Measurements from ENCODE around the gene BSG.
A peak's percentile ranks its signal among the peaks of the same experiment; 100 is the strongest.

BSG gene

GRCh38 chr19:572140-572742 is at the start of gene BSG:
Gene BSG, plus strand, starts transcription at chr19:572596. Its CDS starts 39 bp downstream, at chr19:572635.
- peak; percentile 92 for DNase-seq (ENCODE audit: low read depth, low spot score)

GRCh38 chr19:522726-523125 is 49.7 kb upstream of the BSG start:
- no peak for DNase-seq (ENCODE audit: low read depth, low spot score)

- no peak for DNase-seq (ENCODE audit: low read depth, low spot score)
These were observed 48.2 kb upstream of the BSG start for GRCh38 chr19:524062-524674.

- DNase-seq (ENCODE audit: low read depth, low spot score) = no peak
These were observed 47.4 kb upstream of the BSG start for GRCh38 chr19:525029-525428.

- DNase-seq (ENCODE audit: low read depth, low spot score) = no peak
These were observed 46.5 kb upstream of the BSG start for GRCh38 chr19:525857-526419.

GRCh38 chr19:530134-531008 is 42.0 kb upstream of the BSG start:
- DNase-seq (ENCODE audit: low read depth, low spot score) = no peak

GRCh38 chr19:531009-531752 is 41.2 kb upstream of the BSG start:
- DNase-seq (ENCODE audit: low read depth, low spot score) = no peak

- DNase-seq (ENCODE audit: low read depth, low spot score) = no peak
These were observed 40.4 kb upstream of the BSG start, which contains the start of gene CDC34 for GRCh38 chr19:531753-532560. Gene CDC34, plus strand, starts transcription at chr19:531760. Its CDS starts 172 bp downstream, at chr19:531932.

GRCh38 chr19:532561-533363 is 39.6 kb upstream of the BSG start:
- no peak for DNase-seq (ENCODE audit: low read depth, low spot score)

GRCh38 chr19:533364-534058 is 38.9 kb upstream of the BSG start:
- DNase-seq (ENCODE audit: low read depth, low spot score) = no peak

GRCh38 chr19:534088-534487 is 38.3 kb upstream of the BSG start:
- DNase-seq (ENCODE audit: low read depth, low spot score) = no peak

GRCh38 chr19:535017-535835 is 37.2 kb upstream of the BSG start:
- DNase-seq (ENCODE audit: low read depth, low spot score) = no peak

GRCh38 chr19:536031-536880 is 36.1 kb upstream of the BSG start:
- no peak for DNase-seq (ENCODE audit: low read depth, low spot score)

GRCh38 chr19:536881-537404 is 35.5 kb upstream of the BSG start:
- no peak for DNase-seq (ENCODE audit: low read depth, low spot score)

- no peak for DNase-seq (ENCODE audit: low read depth, low spot score)
These were observed 33.6 kb upstream of the BSG start for GRCh38 chr19:538641-539428.

GRCh38 chr19:539429-540030 is 32.9 kb upstream of the BSG start:
- no peak for DNase-seq (ENCODE audit: low read depth, low spot score)

All from brain pericyte (primary cell).